Measurements from ENCODE around the gene STAT5B. TPM values are rescaled to one million over a fixed set of nuclear protein-coding genes. Genes with fewer than 3 reads are reported as not detected.

Gene STAT5B
- total and polyA plus RNA-seq, 9 of the 15 experiments (the other 6 are each of a cell fraction or from before 2014, with no cell fraction given), result 20.8 to 176 (median 92.4) TPM

GRCh38 chr17:42153919-42154742 lies 122.1 kb downstream of the STAT5B start (continued):
- peak in 1 of 2 experiments; percentile 45; a peak in 2 of 4 replicates for TF ChIP-seq MNT (conservative IDR thresholded peaks at IDR 0.05)
- no peak for TF ChIP-seq HIVEP1 (CRISPR knock-in tag; IDR thresholded peaks at IDR 0.05)
- TF ChIP-seq FOXA1 (IDR thresholded peaks at IDR 0.05; ENCODE audit: borderline replicate concordance), result no peak
- TF ChIP-seq GTF3C2 (IDR thresholded peaks at IDR 0.05; ENCODE audit: borderline replicate concordance, extremely low read depth, insufficient read length), result no peak
- TF ChIP-seq, protein P1, sequence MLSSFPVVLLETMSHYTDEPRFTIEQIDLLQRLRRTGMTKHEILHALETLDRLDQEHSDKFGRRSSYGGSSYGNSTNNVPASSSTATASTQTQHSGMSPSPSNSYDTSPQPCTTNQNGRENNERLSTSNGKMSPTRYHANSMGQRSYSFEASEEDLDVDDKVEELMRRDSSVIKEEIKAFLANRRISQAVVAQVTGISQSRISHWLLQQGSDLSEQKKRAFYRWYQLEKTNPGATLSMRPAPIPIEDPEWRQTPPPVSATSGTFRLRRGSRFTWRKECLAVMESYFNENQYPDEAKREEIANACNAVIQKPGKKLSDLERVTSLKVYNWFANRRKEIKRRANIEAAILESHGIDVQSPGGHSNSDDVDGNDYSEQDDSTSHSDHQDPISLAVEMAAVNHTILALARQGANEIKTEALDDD (IDR thresholded peaks at IDR 0.05), result 0 out of 2 replicates have a peak, but pooled peaks have one; percentile 8
- TF ChIP-seq EP400 (IDR thresholded peaks at IDR 0.05), result peak; percentile 13; the same call in 1 of the 2 replicates
- TF ChIP-seq, protein P2, sequence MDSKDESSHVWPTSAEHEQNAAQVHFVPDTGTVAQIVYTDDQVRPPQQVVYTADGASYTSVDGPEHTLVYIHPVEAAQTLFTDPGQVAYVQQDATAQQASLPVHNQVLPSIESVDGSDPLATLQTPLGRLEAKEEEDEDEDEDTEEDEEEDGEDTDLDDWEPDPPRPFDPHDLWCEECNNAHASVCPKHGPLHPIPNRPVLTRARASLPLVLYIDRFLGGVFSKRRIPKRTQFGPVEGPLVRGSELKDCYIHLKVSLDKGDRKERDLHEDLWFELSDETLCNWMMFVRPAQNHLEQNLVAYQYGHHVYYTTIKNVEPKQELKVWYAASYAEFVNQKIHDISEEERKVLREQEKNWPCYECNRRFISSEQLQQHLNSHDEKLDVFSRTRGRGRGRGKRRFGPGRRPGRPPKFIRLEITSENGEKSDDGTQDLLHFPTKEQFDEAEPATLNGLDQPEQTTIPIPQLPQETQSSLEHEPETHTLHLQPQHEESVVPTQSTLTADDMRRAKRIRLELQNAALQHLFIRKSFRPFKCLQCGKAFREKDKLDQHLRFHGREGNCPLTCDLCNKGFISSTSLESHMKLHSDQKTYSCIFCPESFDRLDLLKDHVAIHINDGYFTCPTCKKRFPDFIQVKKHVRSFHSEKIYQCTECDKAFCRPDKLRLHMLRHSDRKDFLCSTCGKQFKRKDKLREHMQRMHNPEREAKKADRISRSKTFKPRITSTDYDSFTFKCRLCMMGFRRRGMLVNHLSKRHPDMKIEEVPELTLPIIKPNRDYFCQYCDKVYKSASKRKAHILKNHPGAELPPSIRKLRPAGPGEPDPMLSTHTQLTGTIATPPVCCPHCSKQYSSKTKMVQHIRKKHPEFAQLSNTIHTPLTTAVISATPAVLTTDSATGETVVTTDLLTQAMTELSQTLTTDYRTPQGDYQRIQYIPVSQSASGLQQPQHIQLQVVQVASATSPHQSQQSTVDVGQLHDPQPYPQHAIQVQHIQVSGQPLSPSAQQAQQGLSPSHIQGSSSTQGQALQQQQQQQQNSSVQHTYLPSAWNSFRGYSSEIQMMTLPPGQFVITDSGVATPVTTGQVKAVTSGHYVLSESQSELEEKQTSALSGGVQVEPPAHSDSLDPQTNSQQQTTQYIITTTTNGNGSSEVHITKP (IDR thresholded peaks at IDR 0.05; ENCODE audit: partially characterized antibody), result peak; percentile 33
- peak in 1 of 2 experiments; percentile 28; a peak in 2 of 4 replicates for TF ChIP-seq HDAC1 (IDR thresholded peaks at IDR 0.05)
- TF ChIP-seq ARID1B (IDR thresholded peaks at IDR 0.05), result 0 out of 2 replicates have a peak, but pooled peaks have one; percentile 4
- TF ChIP-seq ZNF57 (CRISPR knock-in tag; IDR thresholded peaks at IDR 0.05), result no peak
- no peak for TF ChIP-seq NCOA1 (IDR thresholded peaks at IDR 0.05; ENCODE audit: low read depth)
- TF ChIP-seq, protein P3, sequence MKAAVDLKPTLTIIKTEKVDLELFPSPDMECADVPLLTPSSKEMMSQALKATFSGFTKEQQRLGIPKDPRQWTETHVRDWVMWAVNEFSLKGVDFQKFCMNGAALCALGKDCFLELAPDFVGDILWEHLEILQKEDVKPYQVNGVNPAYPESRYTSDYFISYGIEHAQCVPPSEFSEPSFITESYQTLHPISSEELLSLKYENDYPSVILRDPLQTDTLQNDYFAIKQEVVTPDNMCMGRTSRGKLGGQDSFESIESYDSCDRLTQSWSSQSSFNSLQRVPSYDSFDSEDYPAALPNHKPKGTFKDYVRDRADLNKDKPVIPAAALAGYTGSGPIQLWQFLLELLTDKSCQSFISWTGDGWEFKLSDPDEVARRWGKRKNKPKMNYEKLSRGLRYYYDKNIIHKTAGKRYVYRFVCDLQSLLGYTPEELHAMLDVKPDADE (conservative IDR thresholded peaks at IDR 0.05; ENCODE audit: control insufficient read depth, low read depth, low read length), result no peak
- 0 out of 2 replicates have a peak, but pooled peaks have one; percentile 32 for TF ChIP-seq FOXK1 (CRISPR knock-in tag; IDR thresholded peaks at IDR 0.05; ENCODE audit: borderline replicate concordance)
- peak in 1 of 2 experiments; percentile 43; a peak in 2 of 4 replicates for TF ChIP-seq SIN3A (IDR thresholded peaks at IDR 0.05; ENCODE audit: borderline replicate concordance in 2 of 2, control insufficient read depth in 1 of 2, low read depth in 2 of 2, low read length in 2 of 2)
- TF ChIP-seq SPI1 (IDR thresholded peaks at IDR 0.05; ENCODE audit: borderline replicate concordance, low read depth, low read length), result peak; percentile 83; the same call in 1 of the 2 replicates

Measured in K562 (cell line).